Activated T-helper 2 cell treated with anti-CD3 and anti-CD28 coated beads, Interferon-gamma antibody, Interleukin-2, Interleukin-4, amounts not matched to agents 10 μg/mL and 5 μg/mL and 100 μg/mL, durations not matched to agents 14 hours and 24 hours and 36 hours (primary cell): ENCODE results near the gene AP3D1. TPM values are rescaled to one million over a fixed set of nuclear protein-coding genes. Genes with fewer than 3 reads are reported as not detected.
A peak's percentile ranks its signal among the peaks of the same experiment; 100 is the strongest.

Experiments used
- DNase-seq: peaks from one replicate; pipeline ENCODE4 v3.0.0; 2021; ENCODE audit warnings: low spot score
- H3K27ac Mint-ChIP-seq: one replicate; pipeline ENCODE4 v1.8.0; 2021; ENCODE audit warnings: mixed read lengths
- H3K27me3 Mint-ChIP-seq: one replicate; pipeline ENCODE4 v1.8.0; 2021; ENCODE audit warnings: low read depth, mixed read lengths
- H3K36me3 Mint-ChIP-seq: one replicate; pipeline ENCODE4 v1.8.0; 2021; ENCODE audit warnings: low read depth, mixed read lengths
- H3K4me1 Mint-ChIP-seq: one replicate; pipeline ENCODE4 v1.8.0; 2021; ENCODE audit warnings: low read depth, mixed read lengths
- H3K4me3 Mint-ChIP-seq: one replicate; pipeline ENCODE4 v1.8.0; 2021; ENCODE audit warnings: low read depth, mild to moderate bottlenecking, moderate library complexity, mixed read lengths
- H3K9me3 Mint-ChIP-seq: one replicate; pipeline ENCODE4 v1.8.0; 2021; ENCODE audit warnings: mixed read lengths
- intact Hi-C: fragments of 100-400 bp; cut with micrococcal nuclease; formaldehyde crosslinking; loops from one replicate; pipeline ENCODE4 v1.15.1; 2023
- total RNA-seq: library from RNA; stranded (reverse); gene quantifications from 2 replicates; pipeline ENCODE4 v1.2.3, GENCODE V29; 2022

AP3D1 gene
- total RNA-seq, 1 donor from 2014 or later = 101 TPM

DNA sequence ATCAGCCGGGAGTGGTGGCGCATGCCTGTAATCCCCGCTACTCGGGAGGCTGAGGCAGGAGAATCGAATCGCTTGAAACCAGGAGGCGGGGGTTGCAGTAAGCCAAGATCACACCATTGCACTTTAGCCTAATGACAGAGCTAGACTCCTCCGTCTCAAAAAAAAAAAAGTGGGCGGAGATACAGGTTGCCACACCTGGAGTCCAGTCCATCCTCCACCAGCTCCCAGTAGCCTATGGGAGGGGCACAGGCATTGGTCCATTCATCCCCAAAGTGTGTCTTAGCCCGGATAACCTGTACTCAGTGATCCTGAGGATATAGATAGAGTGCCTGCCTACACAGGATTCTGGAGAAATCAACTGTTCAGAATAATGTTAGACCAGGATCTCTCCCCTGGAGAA, 9.0 kb upstream of the AP3D1 start:
- DNase-seq = no peak
- H3K9me3 Mint-ChIP-seq = no peaks in the 10 kb centered on the region
- peaks cover 5% of the 10 kb centered on the region for H3K36me3 Mint-ChIP-seq
- no peaks in the 10 kb centered on the region for H3K27me3 Mint-ChIP-seq
- H3K4me1 Mint-ChIP-seq = peaks cover 10% of the 10 kb centered on the region
- H3K4me3 Mint-ChIP-seq = no peak overlapping the region
- intact Hi-C loops = no loop called here
- no peak overlapping the region for H3K27ac Mint-ChIP-seq

DNA sequence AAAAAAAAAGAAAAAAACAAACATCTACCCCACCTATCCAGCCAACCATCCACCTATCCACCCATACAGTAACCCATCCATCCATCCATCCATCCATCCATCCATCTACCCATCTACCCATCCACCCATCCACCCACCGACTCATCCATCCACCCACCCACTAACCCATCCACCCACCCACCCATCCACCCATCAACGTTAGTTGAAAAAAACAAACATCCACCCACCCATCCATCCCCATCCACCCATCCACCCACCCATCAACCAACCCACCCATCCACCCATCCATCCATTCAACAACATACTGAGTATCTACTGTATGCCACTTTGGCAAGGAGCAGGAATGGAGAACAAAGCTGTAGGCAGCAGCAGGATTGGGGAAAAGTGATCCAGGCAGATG, 6.1 kb upstream of the AP3D1 start:
- DNase-seq = no peak
- H3K9me3 Mint-ChIP-seq = no peaks in the 10 kb centered on the region
- no peak overlapping the region for H3K4me3 Mint-ChIP-seq
- H3K27ac Mint-ChIP-seq = peak overlapping the region; percentile 39
- no peaks in the 10 kb centered on the region for H3K27me3 Mint-ChIP-seq
- H3K4me1 Mint-ChIP-seq = peaks cover 10% of the 10 kb centered on the region
- no peaks in the 10 kb centered on the region for H3K36me3 Mint-ChIP-seq
- intact Hi-C loops = loop anchor here (5.0 to 10.0 kb wide), 2 partner anchors 143 to 235 kb away; partner anchors contain the start of gene BTBD2

DNA sequence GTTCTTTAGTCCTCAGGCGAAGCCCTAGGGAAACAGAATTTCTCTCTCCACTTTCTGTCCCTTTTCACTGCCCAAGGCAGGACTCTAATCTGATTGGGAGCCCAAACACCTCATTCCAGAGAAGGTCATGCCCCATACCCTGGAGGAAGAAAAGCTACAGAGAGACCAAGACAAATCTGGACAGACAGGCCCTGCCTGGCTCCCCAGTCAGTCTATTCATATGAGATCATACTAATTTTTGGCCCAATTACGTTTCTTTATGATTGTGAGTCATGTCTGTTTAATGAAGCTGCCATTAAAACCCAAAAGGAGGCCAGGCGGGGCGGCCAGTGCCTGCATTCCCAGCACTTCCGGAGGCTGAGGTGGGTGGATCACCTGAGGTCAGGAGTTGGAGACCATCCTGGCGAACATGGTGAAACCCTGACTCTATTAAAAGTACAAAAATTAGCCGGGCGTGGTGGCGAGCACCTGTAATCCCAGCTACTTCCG, 3.3 kb upstream of the AP3D1 start:
- Mint-ChIP-seq H3K4me1 (peaks cover 21% of the 10 kb centered on the region), H3K27ac (no peak overlapping the region), H3K9me3 (no peaks in the 10 kb centered on the region), H3K36me3 (peaks cover 3% of the 10 kb centered on the region), H3K27me3 (no peaks in the 10 kb centered on the region), H3K4me3 (no peak overlapping the region)
- intact Hi-C loops = loop anchor here (5.0 to 10.0 kb wide), 3 partner anchors 113 to 238 kb away; partner anchors contain the start of gene BTBD2
- DNase-seq = no peak

DNA sequence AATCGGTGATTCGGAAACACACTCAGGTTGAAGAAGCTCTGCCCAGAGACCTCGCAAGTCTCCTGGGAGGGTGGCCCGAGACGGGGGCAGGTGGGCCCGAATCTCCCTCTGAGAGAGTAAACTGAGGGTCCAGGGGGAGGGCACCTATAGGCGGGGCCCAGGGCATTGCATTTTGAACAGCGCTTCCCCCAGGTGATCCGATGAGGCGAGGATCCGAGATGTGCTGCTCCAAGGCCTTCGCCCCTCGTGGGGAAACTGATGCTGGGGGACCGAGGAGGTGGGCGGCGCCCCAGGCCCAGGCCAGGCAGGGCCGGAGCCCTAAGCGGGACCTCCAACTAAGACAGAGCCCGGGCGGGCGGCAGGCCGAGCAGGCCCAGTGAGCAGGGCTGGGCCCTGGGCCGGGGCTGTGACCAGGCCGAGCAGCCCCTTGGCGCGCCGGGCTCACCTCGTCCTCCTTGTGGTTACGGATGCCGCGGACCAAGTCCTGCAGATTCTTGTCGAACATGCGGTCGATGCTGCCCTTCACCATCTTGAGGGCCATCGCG, 500 bp downstream of the AP3D1 start:
- Mint-ChIP-seq H3K27me3 (no peaks in the 10 kb centered on the region), H3K27ac (peak overlapping the region; percentile 58), H3K36me3 (peaks cover 21% of the 10 kb centered on the region), H3K4me3 (peak overlapping the region; percentile 85), H3K4me1 (peaks cover 26% of the 10 kb centered on the region), H3K9me3 (no peaks in the 10 kb centered on the region)
- no peak for DNase-seq
- intact Hi-C loops = loop anchor here (1.0 to 10.0 kb wide), 4 partner anchors 14 to 136 kb away; partner anchors contain the start of genes BTBD2, IZUMO4 and MOB3A

DNA sequence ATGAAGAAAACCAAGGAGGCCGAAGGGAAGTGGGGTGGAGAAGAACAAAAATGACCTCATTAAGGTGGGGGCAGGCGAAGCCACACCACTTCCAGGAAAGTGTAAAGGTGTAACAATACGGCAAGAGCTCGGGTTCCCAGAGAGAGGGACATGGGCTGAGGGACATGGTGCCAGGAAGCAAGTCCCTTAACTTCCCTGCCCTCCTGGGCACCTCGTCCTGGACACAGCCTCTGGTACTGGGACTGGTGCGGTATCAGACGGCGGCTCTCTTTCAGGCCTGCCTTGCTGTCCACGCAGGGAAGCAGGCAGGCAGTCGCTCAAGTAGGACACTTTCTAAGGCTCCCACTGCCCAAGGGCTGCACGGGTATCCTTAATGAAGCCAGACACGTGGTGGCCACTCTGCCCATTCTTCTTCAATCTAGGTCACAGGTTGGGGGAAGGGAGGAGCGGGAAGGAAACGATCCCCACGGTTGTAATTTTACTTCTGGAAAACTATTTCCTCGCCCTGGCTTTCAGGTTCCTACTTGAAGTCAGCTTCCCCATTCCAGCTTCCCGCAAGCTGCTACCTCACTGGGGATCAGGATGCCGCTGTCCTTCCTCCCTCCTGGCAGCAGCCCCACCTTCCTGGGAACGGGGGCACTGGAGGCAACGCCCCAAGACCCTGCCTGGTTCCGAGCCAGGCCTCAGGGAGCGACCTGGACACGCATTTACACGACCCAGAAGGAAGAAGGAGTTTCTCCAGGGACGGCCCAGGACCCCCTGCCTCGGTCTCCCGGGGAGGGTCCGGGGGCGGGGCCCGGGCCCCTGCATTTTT, 1.2 kb downstream of the AP3D1 start:
- Mint-ChIP-seq H3K27ac (peak overlapping the region; percentile 63), H3K9me3 (no peaks in the 10 kb centered on the region), H3K27me3 (no peaks in the 10 kb centered on the region), H3K4me1 (peaks cover 29% of the 10 kb centered on the region), H3K36me3 (peaks cover 25% of the 10 kb centered on the region), H3K4me3 (peak overlapping the region; percentile 85)
- DNase-seq = no peak
- intact Hi-C loops = loop anchor here (2.0 to 10.0 kb wide), 3 partner anchors 53 to 135 kb away; partner anchors contain the start of genes BTBD2, IZUMO4 and MOB3A

DNA sequence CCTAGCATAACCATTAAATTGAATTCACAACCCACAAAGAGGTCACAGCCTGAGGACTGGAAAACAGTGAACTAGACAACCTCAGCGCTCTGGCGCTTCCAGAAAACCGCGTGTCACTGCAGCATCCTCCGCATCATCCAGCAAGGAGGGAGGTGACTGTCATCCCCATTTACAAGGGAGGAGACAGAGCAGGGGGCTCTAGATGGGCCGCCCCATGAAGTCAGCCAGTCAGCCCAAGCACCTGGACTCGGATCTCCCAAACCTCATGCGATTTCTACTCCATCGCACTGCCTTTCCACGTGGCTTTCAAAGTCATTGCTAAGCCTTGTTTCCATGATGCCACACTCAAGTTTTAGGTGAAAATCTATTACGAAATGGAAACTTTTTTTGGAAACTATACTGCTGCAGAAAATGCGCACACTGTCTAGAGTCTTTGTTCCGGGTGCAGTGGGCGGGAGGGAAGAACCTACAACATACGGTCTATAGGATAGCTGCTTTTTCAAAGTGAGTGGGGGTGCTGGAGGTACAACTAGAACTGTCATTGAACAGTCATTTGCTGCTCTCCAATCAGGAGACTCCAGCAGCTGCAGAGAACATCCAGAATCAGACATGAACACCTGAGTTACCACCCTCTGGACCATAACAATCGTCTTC, 2.8 kb downstream of the AP3D1 start:
- H3K4me1 Mint-ChIP-seq = peaks cover 31% of the 10 kb centered on the region
- peak overlapping the region; percentile 85 for H3K4me3 Mint-ChIP-seq
- no peaks in the 10 kb centered on the region for H3K9me3 Mint-ChIP-seq
- no peak for DNase-seq
- H3K27me3 Mint-ChIP-seq = no peaks in the 10 kb centered on the region
- peak overlapping the region; percentile 18 for H3K27ac Mint-ChIP-seq
- peaks cover 25% of the 10 kb centered on the region for H3K36me3 Mint-ChIP-seq
- intact Hi-C loops = no loop called here

DNA sequence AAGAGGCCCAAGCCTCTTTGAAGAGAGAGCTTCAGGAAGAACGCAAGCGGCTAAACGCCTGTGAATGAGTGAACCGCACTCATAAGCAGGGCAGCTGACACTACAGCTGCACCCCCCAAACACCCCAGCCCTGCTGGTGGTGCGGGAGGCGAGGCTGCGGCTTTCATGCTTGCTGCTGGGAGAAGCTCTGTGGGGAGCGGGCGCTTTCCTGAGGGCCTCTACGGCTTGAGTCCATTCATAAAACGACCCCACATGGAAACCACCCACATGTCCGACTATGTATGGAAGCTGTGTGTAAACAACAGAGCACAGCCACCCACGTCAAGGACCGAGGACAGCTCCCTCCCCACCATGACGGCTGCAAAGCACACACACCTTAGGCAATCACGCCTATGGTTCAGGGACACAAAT, 5.5 kb downstream of the AP3D1 start:
- Mint-ChIP-seq H3K36me3 (peaks cover 31% of the 10 kb centered on the region), H3K27me3 (no peaks in the 10 kb centered on the region), H3K9me3 (no peaks in the 10 kb centered on the region), H3K4me3 (no peak overlapping the region), H3K4me1 (peaks cover 24% of the 10 kb centered on the region), H3K27ac (no peak overlapping the region)
- DNase-seq = no peak
- intact Hi-C loops = no loop called here

DNA sequence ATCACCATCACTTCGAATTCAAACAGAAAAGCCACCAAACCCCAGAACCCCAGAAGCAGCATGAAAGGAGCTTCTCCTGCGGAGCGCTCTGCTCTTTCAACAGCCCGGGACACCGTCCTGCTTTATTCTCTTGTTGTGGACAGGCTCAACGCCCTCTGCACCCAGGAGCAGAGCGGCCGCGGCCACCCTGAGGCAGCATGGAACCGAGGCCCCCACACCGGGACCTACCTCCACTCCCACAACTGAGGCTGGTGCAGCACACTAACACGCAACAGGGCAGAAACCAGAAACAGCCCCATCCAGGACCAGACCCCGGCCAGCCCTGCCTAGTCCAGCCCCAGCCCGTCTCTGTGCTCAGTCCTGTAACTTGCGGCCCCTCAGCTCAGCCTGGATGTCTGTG, 7.2 kb downstream of the AP3D1 start:
- Mint-ChIP-seq H3K4me3 (no peak overlapping the region), H3K4me1 (peaks cover 17% of the 10 kb centered on the region), H3K27me3 (no peaks in the 10 kb centered on the region), H3K27ac (no peak overlapping the region), H3K36me3 (peaks cover 34% of the 10 kb centered on the region), H3K9me3 (no peaks in the 10 kb centered on the region)
- no peak for DNase-seq
- intact Hi-C loops = no loop called here

DNA sequence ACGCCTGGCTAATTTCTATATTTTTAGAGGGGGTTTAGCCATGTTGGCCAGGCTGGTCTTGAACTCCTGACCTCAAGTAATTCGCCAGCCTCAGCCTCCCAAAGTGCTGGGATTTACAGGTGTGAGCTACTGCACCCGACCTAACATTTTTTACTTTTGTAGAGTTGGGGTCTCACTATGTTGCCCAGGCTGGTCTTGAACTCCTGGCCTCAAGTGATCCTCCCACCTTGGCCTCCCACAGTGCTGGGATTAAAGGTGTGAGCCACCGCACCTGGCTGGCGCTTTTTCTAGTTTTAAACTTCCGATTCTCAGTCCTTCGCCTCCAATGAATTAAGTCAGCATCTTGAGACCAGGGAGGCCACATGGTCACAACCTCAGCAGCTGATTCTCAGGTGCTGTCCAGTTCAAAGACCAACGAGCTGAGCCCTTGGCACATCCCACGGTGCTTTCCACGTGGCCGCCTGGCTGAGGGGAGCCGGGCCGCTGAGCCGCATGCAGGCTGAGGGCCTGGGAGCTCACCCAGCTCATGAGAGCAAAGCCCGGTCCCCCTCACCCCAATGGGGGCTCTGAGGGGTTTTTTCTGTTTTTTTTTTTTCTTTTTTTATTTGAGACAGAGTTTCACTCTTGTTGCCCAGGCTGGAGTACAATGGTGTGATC, 9.1 kb downstream of the AP3D1 start:
- H3K4me3 Mint-ChIP-seq = no peak overlapping the region
- intact Hi-C loops = no loop called here
- H3K36me3 Mint-ChIP-seq = peaks cover 33% of the 10 kb centered on the region

DNA sequence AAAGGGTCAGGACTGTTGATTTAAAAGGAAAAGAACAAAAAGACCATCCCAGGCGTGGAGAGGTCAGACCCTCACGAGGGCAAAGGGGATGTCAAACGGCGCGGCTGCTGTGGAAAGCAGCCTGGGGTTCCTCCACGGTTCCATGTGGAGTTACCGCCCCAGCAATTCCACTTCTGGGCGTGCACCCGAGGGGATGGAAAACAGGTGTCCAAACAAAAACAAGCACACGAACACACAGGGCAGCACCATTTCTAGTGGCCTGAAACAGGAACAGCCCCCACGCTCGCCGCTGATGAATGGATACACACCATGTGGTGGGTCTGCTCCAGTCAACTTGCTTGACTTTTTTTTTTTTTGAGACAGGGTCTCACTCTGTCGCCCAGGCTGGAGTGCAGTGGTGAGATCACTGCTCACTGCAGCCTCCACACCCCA, 11.2 kb downstream of the AP3D1 start:
- H3K4me1 Mint-ChIP-seq = peaks cover 3% of the 10 kb centered on the region
- peaks cover 36% of the 10 kb centered on the region for H3K36me3 Mint-ChIP-seq
- H3K27me3 Mint-ChIP-seq = no peaks in the 10 kb centered on the region

More for the DNA sequence above, 9.1 kb downstream of the AP3D1 start:
- no peaks in the 10 kb centered on the region for H3K9me3 Mint-ChIP-seq
- peaks cover 6% of the 10 kb centered on the region for H3K4me1 Mint-ChIP-seq
- DNase-seq = no peak
- H3K27me3 Mint-ChIP-seq = no peaks in the 10 kb centered on the region
- no peak overlapping the region for H3K27ac Mint-ChIP-seq

DNA sequence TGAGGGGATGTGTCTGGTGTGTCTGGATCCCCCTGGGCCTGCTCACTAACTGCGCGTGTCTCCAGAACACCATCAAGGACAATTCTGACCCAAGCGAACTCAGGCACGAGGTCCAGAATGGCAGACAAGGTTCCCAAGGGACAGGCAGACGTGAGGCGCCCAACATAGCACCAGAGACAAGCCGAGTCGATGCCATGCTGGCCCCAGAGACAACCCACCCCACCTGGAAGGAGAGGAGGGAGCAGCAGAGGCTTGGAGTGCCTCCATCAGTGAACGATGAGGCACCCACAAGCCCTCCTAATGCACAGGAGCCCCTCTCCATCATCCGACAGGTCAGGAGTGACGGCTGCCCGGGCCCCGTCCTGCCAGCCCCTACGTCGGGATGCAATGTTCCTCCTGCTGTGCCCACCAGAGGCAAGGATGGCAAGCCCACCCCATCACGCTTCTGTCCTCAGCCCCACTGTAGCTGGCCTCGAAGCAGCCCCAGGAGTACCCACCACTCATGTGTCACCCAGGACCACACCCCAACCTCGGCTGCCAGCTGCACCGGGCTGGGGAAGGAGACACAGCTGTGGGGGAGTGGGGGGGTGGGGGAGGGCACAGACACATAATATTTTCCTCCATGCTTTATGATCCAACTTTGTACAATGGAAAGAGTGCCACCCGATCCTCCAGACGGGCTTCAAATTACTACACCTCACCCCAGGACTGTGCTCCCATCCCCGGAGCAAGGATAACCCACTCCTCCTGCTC, 11.8 kb downstream of the AP3D1 start:
- no peak overlapping the region for H3K4me3 Mint-ChIP-seq
- H3K27me3 Mint-ChIP-seq = no peaks in the 10 kb centered on the region
- intact Hi-C loops = no loop called here
- H3K9me3 Mint-ChIP-seq = no peaks in the 10 kb centered on the region
- peaks cover 36% of the 10 kb centered on the region for H3K36me3 Mint-ChIP-seq
- H3K4me1 Mint-ChIP-seq = no peaks in the 10 kb centered on the region
- no peak overlapping the region for H3K27ac Mint-ChIP-seq
- DNase-seq = no peak

More for the DNA sequence above, 11.2 kb downstream of the AP3D1 start:
- no peak for DNase-seq
- intact Hi-C loops = no loop called here
- H3K27ac Mint-ChIP-seq = no peak overlapping the region
- H3K9me3 Mint-ChIP-seq = no peaks in the 10 kb centered on the region
- H3K4me3 Mint-ChIP-seq = no peak overlapping the region
